Hepatocyte (in vitro differentiated cells): ENCODE measurements around the gene PAPPA2.

Experiments
- EZH2 ChIP-seq: fragments of 200-600 bp; sonication (generic); IDR thresholded peaks from 2 replicates; pipeline ENCODE4 v1.6.1; 2016; ENCODE audit warnings: antibody characterized with exemption, mild to moderate bottlenecking, borderline replicate concordance
- EZH2phosphoT487 ChIP-seq: fragments of 200-600 bp; sonication (generic); IDR thresholded peaks from one replicate; pipeline ENCODE4 v1.6.1; 2018; ENCODE audit warnings: antibody characterized with exemption, mild to moderate bottlenecking, low read depth, moderate library complexity; ENCODE audit not compliant: unreplicated experiment, severe bottlenecking
- TF ChIP-seq, protein P1 (sequence below): fragments of 200-600 bp; sonication (generic); IDR thresholded peaks from 2 replicates; pipeline ENCODE4 v1.5.1; 2016; ENCODE audit warnings: antibody characterized with exemption, mild to moderate bottlenecking; ENCODE audit not compliant: poor library complexity

DNA sequence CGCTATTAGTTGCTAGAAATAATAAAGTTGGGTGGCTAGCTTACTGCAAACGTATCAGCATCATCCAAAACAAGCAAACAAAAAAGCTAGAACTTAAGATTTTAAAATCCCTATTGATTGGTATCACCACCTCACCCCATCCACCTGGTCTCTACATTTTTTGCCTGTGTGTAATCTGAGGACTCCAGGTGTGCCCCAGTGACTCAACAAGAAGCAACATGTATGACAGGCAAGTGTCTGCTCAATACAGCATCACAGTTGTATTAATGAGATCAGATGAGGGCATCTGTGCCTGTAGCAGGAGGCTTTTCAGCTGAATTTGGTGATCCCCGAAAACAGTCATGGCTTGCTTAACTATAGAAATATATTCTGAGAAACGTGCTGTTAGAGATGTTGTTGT lies 14.6 kb upstream of the PAPPA2 start:
- TF ChIP-seq, protein P1, sequence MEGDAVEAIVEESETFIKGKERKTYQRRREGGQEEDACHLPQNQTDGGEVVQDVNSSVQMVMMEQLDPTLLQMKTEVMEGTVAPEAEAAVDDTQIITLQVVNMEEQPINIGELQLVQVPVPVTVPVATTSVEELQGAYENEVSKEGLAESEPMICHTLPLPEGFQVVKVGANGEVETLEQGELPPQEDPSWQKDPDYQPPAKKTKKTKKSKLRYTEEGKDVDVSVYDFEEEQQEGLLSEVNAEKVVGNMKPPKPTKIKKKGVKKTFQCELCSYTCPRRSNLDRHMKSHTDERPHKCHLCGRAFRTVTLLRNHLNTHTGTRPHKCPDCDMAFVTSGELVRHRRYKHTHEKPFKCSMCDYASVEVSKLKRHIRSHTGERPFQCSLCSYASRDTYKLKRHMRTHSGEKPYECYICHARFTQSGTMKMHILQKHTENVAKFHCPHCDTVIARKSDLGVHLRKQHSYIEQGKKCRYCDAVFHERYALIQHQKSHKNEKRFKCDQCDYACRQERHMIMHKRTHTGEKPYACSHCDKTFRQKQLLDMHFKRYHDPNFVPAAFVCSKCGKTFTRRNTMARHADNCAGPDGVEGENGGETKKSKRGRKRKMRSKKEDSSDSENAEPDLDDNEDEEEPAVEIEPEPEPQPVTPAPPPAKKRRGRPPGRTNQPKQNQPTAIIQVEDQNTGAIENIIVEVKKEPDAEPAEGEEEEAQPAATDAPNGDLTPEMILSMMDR: no peak
- TF ChIP-seq EZH2 (no peak), EZH2phosphoT487 (no peak)
